ENCODE measurements around the gene TFAM.

Gene TFAM

DNA sequence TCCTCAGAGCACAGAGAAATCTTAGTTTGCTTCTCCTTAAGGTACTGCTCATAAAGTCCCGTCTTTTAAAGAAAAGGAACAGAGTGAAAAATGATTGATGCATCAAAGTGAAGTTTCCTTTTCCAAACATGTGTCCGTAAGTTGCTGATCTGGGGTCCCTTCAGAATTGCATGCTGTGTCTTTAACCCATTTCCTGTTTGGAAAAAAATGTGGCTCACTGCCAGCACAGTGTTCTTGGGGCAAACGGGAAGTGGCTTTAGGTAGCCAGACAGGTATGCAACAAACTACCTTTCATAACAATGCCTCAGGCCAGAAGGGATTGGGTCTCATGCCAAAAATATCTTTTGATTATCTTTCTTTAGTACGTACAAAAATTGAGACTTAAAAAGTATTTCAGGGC is 50.9 kb downstream of the TFAM start:
- DNase-seq = no peak

DNA sequence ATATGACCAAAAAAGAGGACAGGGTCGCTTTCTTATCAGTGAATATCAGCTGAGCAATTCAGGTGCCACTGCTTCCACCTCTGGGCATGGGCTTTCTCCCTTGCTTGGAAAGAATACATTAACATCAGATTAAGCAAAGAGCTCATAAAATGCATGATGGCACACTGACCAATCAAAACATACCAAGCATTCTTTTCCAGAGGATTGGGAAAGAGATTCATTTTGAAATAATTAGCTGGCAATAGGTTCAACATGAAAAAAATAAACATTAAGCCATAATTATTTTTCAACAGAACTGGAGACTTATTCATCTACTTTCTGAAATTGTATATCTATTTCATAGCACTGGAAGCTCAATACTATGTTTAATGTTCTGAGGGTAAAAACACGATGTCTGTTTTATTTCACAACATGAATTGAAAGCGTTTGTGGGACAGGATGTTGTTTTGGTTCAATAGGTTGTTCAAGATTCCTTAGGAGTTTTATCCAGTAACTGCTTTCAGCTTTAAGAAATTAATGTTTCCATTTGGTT is 53.2 kb downstream of the TFAM start:
- no peak for DNase-seq

DNA sequence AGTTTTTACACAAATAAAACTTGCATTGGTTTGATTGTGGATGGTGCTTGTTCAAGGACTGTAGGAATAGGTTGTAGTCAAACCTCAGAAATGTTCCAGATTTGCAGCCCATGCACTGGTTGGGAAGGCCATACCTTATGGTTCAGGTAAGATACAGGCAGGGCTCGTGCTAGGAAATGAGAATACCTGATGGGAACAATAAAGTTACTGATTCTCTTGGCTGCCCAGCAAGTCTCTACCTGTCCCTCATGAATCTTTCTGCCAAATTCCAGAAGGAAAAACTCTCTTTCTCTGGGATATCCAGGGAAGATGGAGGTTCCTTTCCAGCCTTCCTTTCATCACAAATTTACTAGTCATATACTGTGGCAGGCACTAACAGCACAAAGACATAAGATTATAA is 53.8 kb downstream of the TFAM start:
- no peak for DNase-seq

DNA sequence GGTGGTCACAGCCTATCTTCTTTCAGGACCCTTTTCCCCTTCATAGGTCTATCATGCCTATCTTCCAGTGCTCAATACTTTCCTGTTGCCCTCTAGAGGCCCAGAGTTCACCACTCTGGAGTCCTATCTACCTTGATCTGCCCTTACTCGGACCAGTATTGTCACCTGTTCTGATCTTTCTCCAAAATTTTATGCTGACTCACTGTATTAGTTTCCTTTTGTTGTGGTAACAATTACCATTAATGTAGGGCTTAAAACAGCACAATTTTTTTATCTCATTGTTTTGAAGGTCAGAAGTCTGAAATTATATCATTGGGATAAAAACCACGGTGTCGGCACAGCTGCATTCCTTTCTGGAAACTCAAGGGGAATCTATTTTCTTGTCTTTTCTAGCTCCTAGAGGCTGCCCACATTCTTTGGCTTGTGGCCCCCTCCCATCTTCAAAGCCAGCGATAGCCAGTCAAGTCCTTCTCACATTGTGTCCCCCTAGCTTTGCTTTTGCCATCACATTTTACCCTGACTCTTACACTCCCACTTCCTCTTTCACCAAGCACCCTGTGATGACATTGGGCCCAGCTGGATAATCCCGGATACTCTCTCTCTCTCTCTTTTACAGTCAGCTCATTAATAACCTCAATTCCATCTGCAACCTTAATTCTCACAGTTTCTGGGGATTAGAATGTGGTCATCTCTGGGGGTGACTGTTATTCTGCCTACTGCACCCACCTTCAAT is 54.6 kb downstream of the TFAM start:
- DNase-seq = no peak

DNA sequence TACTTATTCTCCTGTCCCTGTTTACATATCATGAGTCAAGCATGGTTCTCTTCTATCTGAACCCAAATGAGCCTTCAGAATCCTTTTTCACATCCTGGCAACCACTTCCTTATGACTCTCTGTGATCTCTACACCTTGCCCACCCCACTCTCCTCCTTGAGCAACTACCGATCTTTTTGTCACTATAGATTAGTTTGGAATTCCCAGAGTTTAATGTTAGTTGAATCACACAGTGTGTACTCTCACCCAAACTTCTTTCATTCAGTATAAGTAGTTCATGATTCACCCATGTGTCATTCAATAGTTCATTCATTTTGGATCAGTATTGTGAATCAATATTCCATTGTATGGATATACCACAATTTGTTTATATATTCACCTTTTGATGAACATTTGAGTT is 55.3 kb downstream of the TFAM start:
- DNase-seq = no peak

DNA sequence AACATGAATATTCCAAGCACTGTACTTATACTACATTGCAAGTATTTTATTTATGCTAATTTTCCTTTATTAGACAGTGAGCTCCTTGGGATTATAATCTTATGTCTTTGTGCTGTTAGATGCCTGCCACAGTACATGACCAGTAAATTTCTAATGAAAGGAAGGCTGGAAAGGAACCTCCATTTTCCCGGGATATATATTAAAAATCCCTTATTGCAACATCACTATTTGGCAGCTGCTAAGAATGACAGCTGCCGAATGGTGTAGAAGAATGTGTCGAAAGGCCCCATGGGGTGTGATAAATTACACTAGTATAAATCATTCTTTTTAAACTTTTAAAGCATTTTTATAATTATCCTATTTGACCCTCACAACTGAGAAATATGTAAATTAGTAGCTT is 59.1 kb downstream of the TFAM start:
- DNase-seq = no peak

DNA sequence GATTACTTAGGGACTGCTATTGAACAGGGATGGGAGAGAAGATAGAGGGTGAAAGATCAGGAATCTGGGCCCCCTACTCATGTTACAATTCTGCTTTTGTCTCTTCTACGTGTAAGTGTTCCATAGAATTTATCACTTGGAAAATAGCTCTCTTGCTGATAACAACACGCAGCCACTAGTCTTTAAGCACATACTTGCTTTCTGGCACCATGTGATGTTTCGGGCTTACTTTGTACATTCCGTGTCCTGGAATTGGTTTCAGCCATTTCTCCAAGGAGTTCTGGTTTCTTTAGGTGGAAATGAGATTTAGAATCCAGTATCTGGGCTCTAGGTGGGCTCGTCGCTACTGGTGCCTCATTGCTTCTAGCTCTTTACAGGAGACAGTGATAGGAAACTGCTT is 59.7 kb downstream of the TFAM start:
- no peak for DNase-seq

DNA sequence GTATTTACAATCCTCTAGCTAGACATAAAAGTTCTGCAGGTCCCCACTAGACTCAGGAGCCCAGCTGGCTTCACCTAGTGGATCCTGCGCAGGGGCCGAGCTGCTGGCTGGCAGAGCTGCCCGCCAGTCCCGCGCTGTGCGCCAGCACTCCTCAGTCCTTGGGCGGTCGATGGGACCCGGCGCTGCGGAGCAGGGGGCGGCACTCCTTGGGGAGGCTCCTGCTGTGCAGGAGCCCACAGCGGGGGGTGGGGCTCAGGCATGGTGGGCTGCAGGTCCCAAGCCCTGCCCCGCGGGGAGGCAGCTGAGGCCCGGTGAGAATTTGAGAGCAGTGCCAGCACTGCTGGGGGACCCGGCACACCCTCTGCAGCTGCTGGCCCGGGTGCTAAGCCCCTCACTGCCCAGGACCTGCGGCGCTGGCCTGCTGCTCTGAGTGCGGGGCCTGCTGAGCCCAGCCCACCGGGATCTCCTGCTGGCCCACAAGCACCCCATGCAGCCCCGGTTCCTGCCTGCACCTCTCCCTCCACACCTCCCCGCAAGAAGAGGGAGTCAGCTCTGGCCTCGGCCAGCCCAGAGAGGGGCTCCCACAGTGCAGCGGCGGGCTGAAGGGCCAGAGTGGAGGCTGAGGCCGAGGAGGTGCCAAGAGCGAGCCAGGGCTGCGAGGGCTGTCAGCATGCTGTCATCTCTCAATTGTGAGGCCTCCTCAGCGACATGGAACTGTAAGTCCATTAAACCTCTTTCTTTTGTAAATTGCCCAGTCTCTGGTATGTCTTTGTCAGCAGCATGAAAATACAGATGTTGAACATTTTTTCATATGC is 63.1 kb downstream of the TFAM start:
- DNase-seq = no peak

Data from NCI-H1048 (cell line).